ENCODE data around the gene BMP15. TPM values are rescaled to one million over a fixed set of nuclear protein-coding genes. Genes with fewer than 3 reads are reported as not detected.

BMP15 gene
- total RNA-seq, 1 donor from 2014 or later = not detected

Other genes with a start within 250 kb of the BMP15 start
- gene SHROOM4, start 96.5 kb upstream of the BMP15 start, total RNA-seq = 1.6 TPM

Data from frontal cortex (tissue), 1 donor.